NCI-H1048 (cell line): ENCODE measurements around the gene AFF2.

ENCODE experiments used
- DNase-seq: peaks from one replicate; lab custom pipeline; 2025; lab: John Stamatoyannopoulos, UW

Gene AFF2

GRCh38 chrX:148928811-148929210 is 428.4 kb downstream of the AFF2 start:
- DNase-seq, result no peak

- DNase-seq, result no peak
Measured at GRCh38 chrX:148929686-148930085, 429.3 kb downstream of the AFF2 start.

- DNase-seq, result no peak
Measured at GRCh38 chrX:148930206-148930729, 429.9 kb downstream of the AFF2 start.

DNA sequence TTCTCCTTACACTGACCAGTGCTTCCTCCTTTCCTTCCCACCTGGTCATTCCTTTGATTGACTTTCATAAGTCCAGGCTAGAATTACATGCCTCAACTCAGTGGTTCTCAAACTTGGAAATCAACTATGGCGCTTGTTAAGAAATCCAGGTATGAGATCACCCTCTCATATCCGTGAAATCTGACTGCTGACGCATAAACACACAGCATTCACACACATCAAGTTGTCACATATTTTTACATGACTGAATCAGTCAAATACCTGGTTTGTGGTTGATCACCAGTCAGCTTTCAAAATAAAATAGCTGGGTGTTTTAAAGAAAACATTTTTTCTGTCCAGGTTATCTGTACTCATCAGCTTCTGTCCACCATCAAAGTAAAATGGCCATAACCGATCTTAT is 433.5 kb downstream of the AFF2 start:
- no peak for DNase-seq

DNA sequence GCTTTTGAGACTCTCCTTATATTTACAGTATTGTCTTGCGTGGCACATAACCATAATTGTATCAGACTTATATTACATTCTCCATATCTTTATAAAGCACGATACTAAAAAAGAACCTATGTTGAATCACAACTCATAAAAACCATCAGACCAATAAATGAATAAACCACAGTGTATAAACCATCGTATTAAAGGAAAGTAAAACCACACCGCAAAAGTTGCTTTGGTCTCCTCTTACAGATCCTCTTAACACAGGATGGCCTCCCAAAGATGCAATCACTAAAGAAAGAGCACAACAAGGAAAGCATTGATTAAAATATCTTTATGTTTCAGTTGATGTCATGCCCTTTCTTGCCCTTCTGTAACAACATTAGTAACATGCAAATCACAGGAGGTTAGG is 437.9 kb downstream of the AFF2 start:
- DNase-seq, result no peak

DNA sequence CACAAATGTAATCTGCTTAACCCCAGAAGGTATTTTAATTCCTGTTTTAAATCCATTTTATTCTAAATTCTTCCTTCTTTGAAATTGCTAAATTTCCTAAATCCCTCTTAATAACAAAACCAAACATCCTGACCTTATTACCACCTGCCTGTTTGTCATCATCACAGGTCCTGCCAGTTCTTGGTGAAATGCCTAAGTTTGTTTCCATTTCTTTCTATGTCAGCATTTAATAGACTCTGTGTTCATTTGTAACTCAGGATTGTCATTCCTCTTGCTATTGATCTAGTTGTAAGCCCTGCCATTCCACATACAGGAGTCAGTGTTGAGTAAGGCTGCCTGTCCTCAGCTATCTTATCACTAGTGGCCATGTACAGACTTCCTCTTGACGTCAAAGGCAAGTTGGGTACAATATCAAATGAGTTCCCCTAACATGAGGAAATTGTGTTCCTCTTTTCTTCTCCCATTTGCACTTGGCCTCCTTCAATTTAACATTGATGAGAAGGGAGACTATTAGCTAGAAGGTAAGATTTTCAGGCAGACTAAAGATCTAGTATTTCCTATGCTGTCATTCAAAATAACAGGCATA is 440.1 kb downstream of the AFF2 start:
- no peak for DNase-seq

GRCh38 chrX:148942754-148943153 is 442.3 kb downstream of the AFF2 start:
- no peak for DNase-seq

- no peak for DNase-seq
Measured at GRCh38 chrX:148947399-148947975, 447.1 kb downstream of the AFF2 start.

GRCh38 chrX:148956352-148956751 is 455.9 kb downstream of the AFF2 start:
- no peak for DNase-seq

GRCh38 chrX:148958901-148959300 is 458.5 kb downstream of the AFF2 start:
- DNase-seq, result no peak

GRCh38 chrX:148960060-148960459 is 459.6 kb downstream of the AFF2 start:
- DNase-seq, result no peak

GRCh38 chrX:148961985-148962384 is 461.6 kb downstream of the AFF2 start:
- DNase-seq, result no peak

- no peak for DNase-seq
Measured at GRCh38 chrX:148976571-148977400, 476.4 kb downstream of the AFF2 start.

GRCh38 chrX:148979786-148980185 is 479.4 kb downstream of the AFF2 start:
- DNase-seq, result no peak

DNA sequence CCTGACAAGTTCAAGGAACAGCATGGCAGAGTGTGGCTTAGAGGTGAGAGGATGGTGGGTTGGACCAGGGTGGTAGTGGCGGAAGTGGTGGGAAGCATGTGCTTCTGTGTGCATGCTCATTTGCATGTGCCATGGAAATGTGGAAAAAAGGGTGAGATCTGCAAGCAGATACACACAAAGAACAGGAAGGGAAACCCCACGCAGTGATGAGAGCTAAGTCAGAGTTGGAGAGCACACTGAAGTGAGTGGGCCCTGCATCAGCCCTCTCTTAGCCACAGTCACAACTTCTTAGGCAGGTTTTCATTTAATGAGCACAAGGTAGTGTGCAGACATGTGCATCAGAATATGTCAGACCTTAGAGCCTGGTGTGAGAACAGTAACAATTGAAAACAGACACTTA is 483.8 kb downstream of the AFF2 start:
- DNase-seq, result no peak

GRCh38 chrX:148991502-148991901 is 491.1 kb downstream of the AFF2 start:
- DNase-seq, result no peak

DNA sequence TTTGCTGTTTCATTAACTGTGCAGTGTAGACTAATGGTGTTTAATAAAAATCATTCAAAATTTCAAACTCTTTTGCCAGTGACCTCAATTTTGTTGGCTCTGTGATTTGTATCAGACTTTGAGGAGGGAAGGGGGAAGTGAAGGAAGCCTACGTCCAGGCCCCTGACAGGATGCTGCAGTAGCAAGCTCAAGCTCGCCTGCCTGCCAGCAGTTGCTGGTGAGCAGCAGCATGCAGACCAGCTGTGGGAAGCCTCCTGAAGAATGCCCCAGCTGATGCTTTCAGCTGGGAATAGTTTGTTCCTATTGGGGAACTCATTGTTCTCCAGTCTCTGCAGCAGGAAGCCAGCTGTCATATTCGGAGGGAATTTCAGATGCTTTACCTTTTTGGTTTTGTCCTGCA is 495.2 kb downstream of the AFF2 start:
- DNase-seq, result no peak

GRCh38 chrX:149002320-149002719 is 501.9 kb downstream of the AFF2 start:
- no peak for DNase-seq

DNA sequence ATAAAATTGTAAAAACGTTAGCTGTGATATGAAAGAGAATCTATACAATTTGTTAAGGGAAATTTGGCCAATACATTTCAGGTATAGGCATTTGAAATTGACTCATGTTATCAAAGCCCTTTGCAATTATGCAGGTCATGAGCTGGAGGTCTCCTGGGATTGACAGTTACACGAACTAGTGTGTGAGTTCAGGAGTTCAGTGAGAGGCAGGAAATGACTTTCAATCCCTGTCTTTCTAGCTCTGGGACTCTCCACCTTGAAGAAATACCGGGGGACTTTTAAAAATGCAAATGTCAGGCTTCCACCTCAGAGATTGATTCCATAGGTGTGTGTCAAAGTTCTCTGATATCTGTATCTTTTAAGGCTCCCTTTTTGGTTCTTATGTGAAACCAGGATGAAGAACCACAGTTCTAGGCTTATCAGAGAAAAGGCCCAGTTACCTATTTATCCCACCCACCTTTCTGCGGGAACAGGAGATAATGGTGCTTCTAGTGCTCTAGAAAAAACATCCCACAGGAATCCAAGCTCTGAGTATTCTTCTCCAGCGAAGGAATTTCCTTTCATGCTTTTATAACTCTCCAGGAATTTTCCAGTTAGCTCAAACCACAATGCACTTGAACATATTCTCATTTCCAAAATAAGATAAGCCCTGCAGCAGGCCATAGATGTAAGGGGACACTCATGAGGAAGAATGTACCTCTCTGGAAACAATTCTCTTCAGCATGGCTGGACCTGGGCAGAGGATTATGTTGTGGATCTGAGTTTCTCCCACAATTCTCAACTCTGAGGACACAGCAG is 503.6 kb downstream of the AFF2 start:
- DNase-seq, result no peak

GRCh38 chrX:149004936-149005335 is 504.5 kb downstream of the AFF2 start:
- DNase-seq, result no peak

- DNase-seq, result no peak
Measured at GRCh38 chrX:149006235-149006634, 505.8 kb downstream of the AFF2 start.

DNA sequence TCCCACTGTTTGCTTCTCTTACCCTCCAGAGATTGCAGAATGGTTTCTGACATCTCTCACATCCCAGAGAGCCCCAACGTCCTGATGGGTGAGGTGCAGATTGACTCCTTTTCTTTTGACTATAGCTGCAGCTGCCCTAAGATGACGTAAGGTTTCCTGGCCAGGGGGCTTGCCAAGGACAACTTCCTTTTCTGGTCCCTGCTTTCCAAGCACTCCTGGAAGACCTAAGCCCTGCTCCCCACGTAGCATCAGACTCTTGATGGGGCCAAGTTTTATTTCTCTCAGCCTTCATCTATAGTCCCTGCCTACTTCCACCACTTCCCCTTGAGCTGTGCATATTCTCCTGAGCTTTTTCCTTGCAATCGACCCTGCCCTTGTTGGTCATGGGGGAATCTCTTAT is 507.0 kb downstream of the AFF2 start:
- DNase-seq, result no peak
